DND-41 (cell line): ENCODE data around the gene ANKMY1.

Experiments
- ATAC-seq: fragments of 200-7000 bp; cut with Tn5 transposase; 3 replicates; pipeline ENCODE4 v1.9.1; 2021; ENCODE audit warnings: low read depth; ENCODE audit not compliant: insufficient read depth
- DNase-seq: peaks from one replicate; pipeline ENCODE4 v3.0.0-alpha.2; 2020
- H2AFZ ChIP-seq: 2 replicates; pipeline ENCODE4 v1.6.0; 2012; ENCODE audit warnings: low read depth, low read length
- H3K27ac ChIP-seq: 2 replicates; pipeline ENCODE4 v1.5.1; 2012; ENCODE audit warnings: low read length, inconsistent platforms
- H3K27me3 ChIP-seq: fragments of 200-600 bp; sonication (generic); 2 replicates; pipeline ENCODE4 v1.6.0; 2012; ENCODE audit warnings: low read length, mild to moderate bottlenecking, inconsistent platforms; ENCODE audit not compliant: insufficient read depth, poor library complexity
- H3K36me3 ChIP-seq: 2 replicates; pipeline ENCODE4 v1.5.1; 2012; ENCODE audit warnings: low read length, inconsistent platforms; ENCODE audit not compliant: insufficient read depth
- H3K4me1 ChIP-seq: 2 replicates; pipeline ENCODE4 v1.5.1; 2012; ENCODE audit warnings: mild to moderate bottlenecking, low read length; ENCODE audit not compliant: insufficient read depth
- H3K4me2 ChIP-seq: 2 replicates; pipeline ENCODE4 v1.6.0; 2012; ENCODE audit warnings: mild to moderate bottlenecking, moderate library complexity, low read length, inconsistent platforms; ENCODE audit not compliant: insufficient read depth
- H3K4me3 ChIP-seq, 2 experiments: fragments of 200-600 bp in 1 of 2; shearing (Covaris generic) in 1 of 2; 2 replicates each; pipeline ENCODE4 v1.5.1; 2012 to 2016; ENCODE audit warnings: inconsistent platforms in 2 of 2, low read length in 2 of 2, mild to moderate bottlenecking in 2 of 2, low read depth in 1 of 2, moderate library complexity in 1 of 2
- H3K79me2 ChIP-seq: 2 replicates; pipeline ENCODE4 v1.6.0; 2012; ENCODE audit warnings: low read length, inconsistent platforms; ENCODE audit not compliant: insufficient read depth
- H3K9ac ChIP-seq: 2 replicates; pipeline ENCODE4 v1.6.0; 2012; ENCODE audit warnings: low read depth, mild to moderate bottlenecking, inconsistent platforms, low read length, moderate library complexity
- H3K9me3 ChIP-seq: 2 replicates; pipeline ENCODE4 v1.5.1; 2012; ENCODE audit warnings: low read length, moderate library complexity, mild to moderate bottlenecking, inconsistent platforms; ENCODE audit not compliant: insufficient read depth, severe bottlenecking
- H4K20me1 ChIP-seq: 2 replicates; pipeline ENCODE4 v1.6.0; 2012; ENCODE audit warnings: low read length; ENCODE audit not compliant: insufficient read depth
- CTCF ChIP-seq: IDR thresholded peaks from 2 replicates; pipeline ENCODE4 v1.5.1; 2012; ENCODE audit warnings: borderline replicate concordance, low read length, moderate library complexity, mild to moderate bottlenecking; ENCODE audit not compliant: poor library complexity, severe bottlenecking; ENCODE audit errors: extremely low read depth
- EZH2 ChIP-seq: IDR thresholded peaks from 3 replicates; pipeline ENCODE4 v1.6.1; 2012; ENCODE audit warnings: borderline replicate concordance, low read depth, mild to moderate bottlenecking, moderate library complexity, low read length, inconsistent platforms; ENCODE audit not compliant: severe bottlenecking

Gene ANKMY1

GRCh38 chr2:240575101-240575965 lies 17.5 kb upstream of the ANKMY1 start:
- DNase-seq (no peak), ATAC-seq (no peak)
- no peaks in the 10 kb centered on the region for H3K9me3 ChIP-seq
- peaks cover 81% of the 10 kb centered on the region for H4K20me1 ChIP-seq
- H3K79me2 ChIP-seq, result peaks cover 29% of the 10 kb centered on the region
- H2AFZ ChIP-seq, result no peak overlapping the region
- no peak overlapping the region for H3K4me2 ChIP-seq
- H3K4me3 ChIP-seq, result no peak overlapping the region
- TF ChIP-seq EZH2 (no peak), CTCF (no peak)
- H3K36me3 ChIP-seq, result peaks cover 77% of the 10 kb centered on the region
- H3K4me1 ChIP-seq, result peaks cover 7% of the 10 kb centered on the region
- no peaks in the 10 kb centered on the region for H3K27me3 ChIP-seq
- H3K9ac ChIP-seq, result no peak overlapping the region
- H3K27ac ChIP-seq, result no peak overlapping the region

- Histone ChIP-seq H3K36me3 (peaks cover 84% of the 10 kb centered on the region), H3K4me3 (no peak overlapping the region), H3K4me2 (no peak overlapping the region), H3K27me3 (no peaks in the 10 kb centered on the region), H3K79me2 (peaks cover 34% of the 10 kb centered on the region), H3K9me3 (no peaks in the 10 kb centered on the region), H2AFZ (no peak overlapping the region), H3K27ac (no peak overlapping the region), H3K4me1 (peaks cover 15% of the 10 kb centered on the region), H4K20me1 (peaks cover 83% of the 10 kb centered on the region), H3K9ac (no peak overlapping the region)
- DNase-seq, result no peak
- ATAC-seq, result no peak
- no peak for TF ChIP-seq EZH2
- no peak for TF ChIP-seq CTCF
Measured at GRCh38 chr2:240574386-240575100, 16.8 kb upstream of the ANKMY1 start.

GRCh38 chr2:240573516-240574385 lies 16.0 kb upstream of the ANKMY1 start:
- peaks cover 82% of the 10 kb centered on the region for H3K36me3 ChIP-seq

More at GRCh38 chr2:240573516-240574385, 16.0 kb upstream of the ANKMY1 start:
- TF ChIP-seq EZH2 (no peak), CTCF (no peak)
- peaks cover 38% of the 10 kb centered on the region for H3K79me2 ChIP-seq
- no peak overlapping the region for H3K4me2 ChIP-seq
- H2AFZ ChIP-seq, result no peak overlapping the region
- H3K4me1 ChIP-seq, result peaks cover 22% of the 10 kb centered on the region
- H3K4me3 ChIP-seq, result no peak overlapping the region
- H3K9ac ChIP-seq, result no peak overlapping the region
- DNase-seq (no peak), ATAC-seq (no peak)
- no peaks in the 10 kb centered on the region for H3K9me3 ChIP-seq
- no peaks in the 10 kb centered on the region for H3K27me3 ChIP-seq
- no peak overlapping the region for H3K27ac ChIP-seq
- peaks cover 80% of the 10 kb centered on the region for H4K20me1 ChIP-seq
